B cell (primary cell): ENCODE measurements around the gene USP6NL. TPM values are rescaled to one million over a fixed set of nuclear protein-coding genes. Genes with fewer than 3 reads are reported as not detected.
A peak's percentile ranks its signal among the peaks of the same experiment; 100 is the strongest.

ENCODE experiments used
- ATAC-seq: fragments of 200-7000 bp; cut with Tn5 transposase; one replicate; pipeline ENCODE4 v1.10.0; 2021; ENCODE audit warnings: low read depth, mild to moderate bottlenecking, moderate number of reproducible peaks, moderate library complexity
- CTCF ChIA-PET: fragments of 350-600 bp; sonication (Branson Sonifier 250); formaldehyde crosslinking; loops from one replicate; lab custom pipeline; 2021; ENCODE audit warnings: antibody characterized with exemption, inconsistent platforms; lab: Charles Lee
- POLR2A ChIA-PET: fragments of 350-600 bp; sonication (Branson Sonifier 250); formaldehyde crosslinking; loops from one replicate; lab custom pipeline; 2021; ENCODE audit warnings: antibody characterized with exemption; lab: Charles Lee
- DNase-seq: peaks from one replicate; pipeline ENCODE4 v3.0.0; 2013
- H2AFZ ChIP-seq: 2 replicates; pipeline ENCODE4 v1.6.1; 2012; ENCODE audit warnings: mild to moderate bottlenecking, low read depth, low read length; ENCODE audit not compliant: insufficient read depth, poor library complexity, severe bottlenecking
- H3K27ac ChIP-seq, 2 donors: 1 replicate in 1 of 2; 2 replicates in 1 of 2; pipeline ENCODE4 v1.5.1; 2012 to 2013; ENCODE audit warnings: low read length in 2 of 2, mild to moderate bottlenecking in 2 of 2, moderate library complexity in 1 of 2
- H3K27me3 ChIP-seq, 4 experiments: fragments of 200-600 bp in 1 of 4; sonication (generic) in 1 of 4; replicated peaks in 1 of 4; 1 replicate in 2 of 4; 2 replicates in 2 of 4; pipeline versions ENCODE4 v1.6.1 to v1.7.0; 2013 to 2016; ENCODE audit warnings: low read length in 3 of 4, mild to moderate bottlenecking in 2 of 4, mixed read lengths in 1 of 4, moderate library complexity in 1 of 4; ENCODE audit not compliant: insufficient read depth in 4 of 4, control insufficient read depth in 3 of 4; ENCODE audit errors: control extremely low read depth in 1 of 4
- H3K36me3 ChIP-seq, 2 experiments: replicated peaks in 1 of 2; 1 replicate in 1 of 2; 2 replicates in 1 of 2; pipeline versions ENCODE4 v1.6.1 to v1.7.1; 2013; ENCODE audit warnings: low read length in 1 of 2; ENCODE audit not compliant: insufficient read depth in 2 of 2, control insufficient read depth in 1 of 2; ENCODE audit errors: control extremely low read depth in 1 of 2, extremely low read depth in 1 of 2
- H3K4me1 ChIP-seq, 2 donors: fragments of 200-600 bp in 1 of 2; sonication (generic) in 1 of 2; 1 replicate in 1 of 2; 2 replicates in 1 of 2; pipeline versions ENCODE4 v1.5.1 to v1.6.1; 2013 to 2017; ENCODE audit warnings: low read length in 2 of 2; ENCODE audit not compliant: control insufficient read depth in 2 of 2, insufficient read depth in 2 of 2
- H3K4me2 ChIP-seq: replicated peaks from 2 replicates; pipeline ENCODE3; 2012; ENCODE audit warnings: mild to moderate bottlenecking, low read depth, low read length; ENCODE audit not compliant: poor library complexity, severe bottlenecking
- H3K4me3 ChIP-seq, 5 experiments: fragments of 200-600 bp in 1 of 5; sonication (generic) in 1 of 5; 1 replicate in 3 of 5; 2 replicates in 2 of 5; pipeline versions ENCODE4 v1.5.1 to v1.7.0; 2011 to 2016; ENCODE audit warnings: low read length in 4 of 5, mild to moderate bottlenecking in 4 of 5, low read depth in 2 of 5, control low read depth in 1 of 5, moderate library complexity in 1 of 5; ENCODE audit not compliant: insufficient read depth in 1 of 5; ENCODE audit errors: control extremely low read depth in 1 of 5, extremely low read depth in 1 of 5
- H3K79me2 ChIP-seq: fragments of 200-600 bp; sonication (generic); one replicate; pipeline ENCODE4 v1.6.0; 2016; ENCODE audit warnings: low read length; ENCODE audit not compliant: control insufficient read depth, insufficient read depth
- H3K9ac ChIP-seq: fragments of 200-600 bp; sonication (generic); 2 replicates; pipeline ENCODE4 v1.6.1; 2017; ENCODE audit warnings: mild to moderate bottlenecking, low read length, moderate library complexity
- H3K9me3 ChIP-seq, 3 donors: one replicate each; pipeline versions ENCODE4 v1.6.1 to v1.7.1; 2013; ENCODE audit warnings: low read length in 2 of 3; ENCODE audit not compliant: control insufficient read depth in 2 of 3, insufficient read depth in 1 of 3; ENCODE audit errors: control extremely low read depth in 1 of 3
- H4K20me1 ChIP-seq: 2 replicates; pipeline ENCODE4 v1.6.0; 2012; ENCODE audit warnings: mild to moderate bottlenecking, low read length; ENCODE audit not compliant: insufficient read depth, control insufficient read depth, poor library complexity, severe bottlenecking
- H3K27ac Mint-ChIP-seq: one replicate; pipeline ENCODE4 v1.8.0; 2021; ENCODE audit warnings: mixed read lengths
- H3K27me3 Mint-ChIP-seq: one replicate; pipeline ENCODE4 v1.8.0; 2021; ENCODE audit warnings: mixed read lengths
- H3K4me1 Mint-ChIP-seq: one replicate; pipeline ENCODE4 v1.8.0; 2021; ENCODE audit warnings: mixed read lengths
- H3K4me3 Mint-ChIP-seq: one replicate; pipeline ENCODE4 v1.8.0; 2021; ENCODE audit warnings: mixed read lengths
- H3K9me3 Mint-ChIP-seq: one replicate; pipeline ENCODE4 v1.8.0; 2022; ENCODE audit warnings: mixed read lengths; ENCODE audit not compliant: insufficient read depth
- CTCF ChIP-seq: fragments of 200-600 bp; IDR thresholded peaks from one replicate; pipeline ENCODE4 v1.8.0; 2022; ENCODE audit warnings: antibody characterized with exemption, mild to moderate bottlenecking
- EZH2 ChIP-seq: IDR thresholded peaks from 2 replicates; pipeline ENCODE4 v1.6.1; 2012; ENCODE audit warnings: borderline replicate concordance, low read depth, mild to moderate bottlenecking, moderate library complexity, low read length; ENCODE audit not compliant: insufficient read depth, poor library complexity, severe bottlenecking
- WGBS: methylation state at CpG from one replicate; pipeline ENCODE4 v1.1.5; 2013; ENCODE audit warnings: missing lambda C conversion rate; ENCODE audit not compliant: insufficient coverage; 5-methylcytosine and 5-hydroxymethylcytosine counted together
- intact Hi-C: fragments of 100-400 bp; cut with micrococcal nuclease; formaldehyde crosslinking; loops from one replicate; pipeline ENCODE4 v1.10.0; 2022
- polyA plus RNA-seq: library from polyadenylated mRNA; depleted of rRNA; stranded (reverse); fragments of >200 nt; gene quantifications from 2 replicates; pipeline ENCODE4 v1.2.3, GENCODE V29; 2012
- total RNA-seq, 2 donors: library from RNA; stranded (reverse); fragments of 120-200 nt in 1 of 2; gene quantifications; 1 replicate in 1 of 2; 2 replicates in 1 of 2; pipeline versions ENCODE4 v1.2.3 to v1.2.4, GENCODE V29; 2013 to 2022

USP6NL gene
- total and polyA plus RNA-seq, 2 donors (not counting 1 experiment from before 2014, with no cell fraction given), result 27.0 to 61.5 TPM

GRCh38 chr10:11480687-11481086, 130.8 kb downstream of the USP6NL start:
- no peak for ATAC-seq

GRCh38 chr10:11479300-11479699, 132.2 kb downstream of the USP6NL start:
- H3K9me3 ChIP-seq, result no peaks in the 10 kb centered on the region
- TF ChIP-seq CTCF (no peak), EZH2 (no peak)
- no peak overlapping the region for H3K4me3 ChIP-seq
- DNase-seq, result no peak
- 97% methylated on average over 5 of the region's 7 CpGs for WGBS
- H3K36me3 ChIP-seq, result peaks cover 12 to 44% of the 10 kb centered on the region in 2 experiments
- ATAC-seq, result no peak
- peaks cover 10 to 13% of the 10 kb centered on the region in 2 donors for H3K4me1 ChIP-seq
- H3K27ac ChIP-seq, result no peak overlapping the region
- H4K20me1 ChIP-seq, result no peaks in the 10 kb centered on the region
- H3K27me3 Mint-ChIP-seq, result no peaks in the 10 kb centered on the region
- no peak overlapping the region for H2AFZ ChIP-seq
- H3K27ac Mint-ChIP-seq, result peak overlapping the region; percentile 54
- POLR2A ChIA-PET, result interaction anchor here (0.7 kb wide), 1 partner anchor 16 kb away, joined by 8 read pairs; no protein-coding TSS in a partner anchor
- no peak overlapping the region for H3K4me3 Mint-ChIP-seq
- no peak overlapping the region for H3K4me2 ChIP-seq
- intact Hi-C loops, result no loop called here
- H3K27me3 ChIP-seq, result no peaks in the 10 kb centered on the region
- peaks cover 16% of the 10 kb centered on the region for H3K79me2 ChIP-seq
- CTCF ChIA-PET, result no interaction called here
- H3K9ac ChIP-seq, result no peak overlapping the region
- H3K4me1 Mint-ChIP-seq, result peaks cover 27% of the 10 kb centered on the region
- no peaks in the 10 kb centered on the region for H3K9me3 Mint-ChIP-seq

More at GRCh38 chr10:11480687-11481086, 130.8 kb downstream of the USP6NL start:
- peaks cover 10 to 15% of the 10 kb centered on the region in 2 donors for H3K4me1 ChIP-seq
- Mint-ChIP-seq H3K9me3 (no peaks in the 10 kb centered on the region), H3K27ac (peak overlapping the region; percentile 5), H3K4me3 (no peak overlapping the region), H3K4me1 (peaks cover 32% of the 10 kb centered on the region), H3K27me3 (no peaks in the 10 kb centered on the region)
- H3K79me2 ChIP-seq, result peaks cover 16% of the 10 kb centered on the region
- no peak overlapping the region for H2AFZ ChIP-seq
- no peak for TF ChIP-seq EZH2
- TF ChIP-seq CTCF, result no peak
- WGBS, result 96% methylated on average over 3 of the region's 4 CpGs
- H3K4me2 ChIP-seq, result no peak overlapping the region
- CTCF ChIA-PET, result no interaction called here
- no peaks in the 10 kb centered on the region for H4K20me1 ChIP-seq
- no peaks in the 10 kb centered on the region for H3K9me3 ChIP-seq
- POLR2A ChIA-PET, result no interaction called here
- intact Hi-C loops, result no loop called here
- H3K27me3 ChIP-seq, result no peaks in the 10 kb centered on the region
- peaks cover 14 to 52% of the 10 kb centered on the region in 2 experiments for H3K36me3 ChIP-seq
- peak overlapping the region in 1 of 2 donors; percentile 54 for H3K27ac ChIP-seq
- DNase-seq, result no peak
- no peak overlapping the region for H3K4me3 ChIP-seq
- no peak overlapping the region for H3K9ac ChIP-seq
